ENCODE measurements around the gene ATAT1. TPM values are rescaled to one million over a fixed set of nuclear protein-coding genes. Genes with fewer than 3 reads are reported as not detected.

ATAT1 gene
- total and polyA plus RNA-seq, 4 donors = 5.8 to 12.9 (median 7.0) TPM

DNA sequence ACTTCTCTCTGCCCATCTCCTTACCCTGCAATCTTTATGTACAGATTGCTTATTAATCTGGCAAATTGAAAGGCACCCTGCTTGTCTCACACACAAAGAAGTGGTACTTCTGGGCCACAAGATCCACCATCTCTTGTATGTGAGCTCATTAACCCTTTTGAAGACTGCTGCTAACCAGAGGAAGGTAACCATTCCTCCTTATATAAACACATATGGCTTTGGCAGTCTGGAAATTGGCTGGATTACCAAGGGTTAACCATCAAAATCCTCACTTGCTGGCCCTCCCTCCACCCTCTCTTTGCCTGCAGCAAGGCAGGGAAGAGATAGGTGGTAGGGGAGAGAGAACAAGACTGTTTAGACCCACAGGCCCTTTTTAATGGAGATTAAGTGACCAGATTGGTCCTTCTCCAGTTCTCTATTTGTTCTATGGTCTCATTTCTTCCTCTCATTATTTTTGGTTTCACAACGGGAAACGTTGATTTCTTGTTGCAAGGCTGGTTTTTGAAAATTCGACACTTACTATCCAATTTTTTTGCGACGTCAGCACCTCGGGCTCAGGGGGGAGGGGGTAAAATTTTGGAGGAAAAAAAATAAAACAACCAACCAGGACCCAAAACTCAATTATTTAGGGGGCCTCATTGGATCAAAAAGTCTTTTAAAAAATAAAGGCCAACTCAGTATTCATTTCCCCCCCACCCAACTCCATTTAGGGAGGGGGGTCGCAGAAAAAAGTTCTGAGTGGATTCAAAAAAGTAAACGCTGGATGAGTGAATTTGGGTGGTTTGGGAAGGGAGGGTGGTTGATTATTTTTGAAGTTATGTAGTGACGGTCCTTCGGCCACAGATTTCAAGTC, 10.5 kb upstream of the ATAT1 start:
- Histone ChIP-seq H3K9me3 (ENCODE audit: control insufficient read depth, low read length) (no peaks in the 10 kb centered on the region), H3K27ac (ENCODE audit: low read depth in 1 of 2, low read length in 2 of 2) (peak overlapping the region; percentile 91 to 94), H3K36me3 (ENCODE audit: control insufficient read depth in 1 of 2, insufficient read depth in 2 of 2, low read length in 1 of 2) (peaks cover 0 to 3% of the 10 kb centered on the region in 2 donors), H3K4me1 (ENCODE audit: control insufficient read depth in 1 of 2, insufficient read depth in 2 of 2, low read length in 2 of 2) (peaks cover 2 to 3% of the 10 kb centered on the region in 2 donors), H3K4me3 (ENCODE audit: low read length in 2 of 2) (peak overlapping the region; percentile 97 to 100), H3K27me3 (ENCODE audit: control insufficient read depth in 1 of 2, insufficient read depth in 2 of 2, low read length in 1 of 2) (peaks cover 0 to 2% of the 10 kb centered on the region in 2 donors)
- 0% methylated on average over 10 of the region's 10 CpGs for WGBS, 2 donors
- no peak for DNase-seq
- intact Hi-C loops (cut with DNase I) = loop anchor here (2.0 to 5.0 kb wide), 5 partner anchors 56 to 126 kb away; partner anchors contain the start of genes DHX16 (in 1 of the 2), FLOT1 (in 1 of the 2), GNL1 (in 1 of the 2) and IER3 (in 1 of the 2)
- no peak for ATAC-seq (ENCODE audit: low FRiP score)

- intact Hi-C loops (cut with DNase I) = loop anchor here (2.0 to 5.0 kb wide), 5 partner anchors 55 to 125 kb away; partner anchors contain the start of genes DHX16 (in 1 of the 2), FLOT1 (in 1 of the 2), GNL1 (in 1 of the 2) and IER3 (in 1 of the 2)
- WGBS, 2 donors = 0% methylated on average over 40 of the region's 40 CpGs
- H3K36me3 ChIP-seq (ENCODE audit: control insufficient read depth in 1 of 2, insufficient read depth in 2 of 2, low read length in 1 of 2) = peaks cover 0 to 3% of the 10 kb centered on the region in 2 donors
- H3K4me3 ChIP-seq (ENCODE audit: low read length in 2 of 2) = peak within 1 kb of the TSS; percentile 97 to 100
- peaks cover 0 to 3% of the 10 kb centered on the region in 2 donors for H3K4me1 ChIP-seq (ENCODE audit: control insufficient read depth in 1 of 2, insufficient read depth in 2 of 2, low read length in 2 of 2)
- DNase-seq (peak; percentile 98 to 100), ATAC-seq (ENCODE audit: low FRiP score) (peak; percentile 96)
- peak within 1 kb of the TSS; percentile 91 to 95 for H3K27ac ChIP-seq (ENCODE audit: low read depth in 1 of 2, low read length in 2 of 2)
- H3K27me3 ChIP-seq (ENCODE audit: control insufficient read depth in 1 of 2, insufficient read depth in 2 of 2, low read length in 1 of 2) = peaks cover 0 to 2% of the 10 kb centered on the region in 2 donors
- H3K9me3 ChIP-seq (ENCODE audit: control insufficient read depth, low read length) = no peaks in the 10 kb centered on the region
These were observed 9.7 kb upstream of the ATAT1 start, which contains the start of gene PPP1R10 for GRCh38 chr6:30616811-30617564. Gene PPP1R10, minus strand, starts transcription at chr6:30617243. Its CDS starts 7,299 bp downstream, at chr6:30609944.

DNA sequence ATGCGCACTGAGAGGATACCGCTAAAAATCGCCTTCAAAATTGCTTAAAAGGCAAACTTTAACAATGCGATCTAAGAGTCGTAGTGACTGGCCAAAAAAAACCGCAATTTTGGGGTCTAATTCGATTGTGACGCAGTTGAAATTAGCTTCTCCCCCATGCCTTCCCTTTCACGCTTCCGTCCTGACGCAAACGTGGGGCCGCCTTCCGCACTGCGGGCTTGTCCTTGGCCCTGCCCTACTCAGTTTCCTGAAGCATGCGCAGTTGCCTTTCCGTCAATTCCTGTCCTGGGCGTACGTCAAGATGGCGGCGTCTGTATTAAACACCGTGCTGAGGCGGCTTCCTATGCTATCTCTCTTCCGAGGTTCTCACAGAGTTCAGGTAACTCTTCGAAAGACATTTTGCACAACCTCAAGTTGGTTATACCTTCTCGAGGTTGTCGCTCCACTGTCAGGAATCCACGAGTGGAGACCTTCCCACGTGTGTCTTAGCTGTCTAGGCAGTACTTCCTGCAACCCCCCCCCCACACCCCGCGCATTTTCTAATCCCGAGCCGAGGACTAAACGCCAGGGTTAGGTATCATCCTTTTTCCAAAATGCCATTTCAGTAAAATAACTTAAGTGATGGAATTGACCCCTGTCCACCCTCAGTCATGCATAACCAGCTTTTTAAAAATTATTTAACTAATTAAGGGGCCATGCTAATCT, 9.0 kb upstream of the ATAT1 start, which contains the start of gene MRPS18B:
Gene MRPS18B (plus strand): TSS at position 276 of the 705 bp plus-strand sequence. CDS start 26 bp downstream, at position 302.
- peaks cover 0 to 3% of the 10 kb centered on the region in 2 donors for H3K36me3 ChIP-seq (ENCODE audit: control insufficient read depth in 1 of 2, insufficient read depth in 2 of 2, low read length in 1 of 2)
- peaks cover 0 to 3% of the 10 kb centered on the region in 2 donors for H3K4me1 ChIP-seq (ENCODE audit: control insufficient read depth in 1 of 2, insufficient read depth in 2 of 2, low read length in 2 of 2)
- intact Hi-C loops (cut with DNase I) = loop anchor here (2.0 to 5.0 kb wide), 5 partner anchors 55 to 125 kb away; partner anchors contain the start of genes DHX16 (in 1 of the 2), FLOT1 (in 1 of the 2), GNL1 (in 1 of the 2) and IER3 (in 1 of the 2)
- H3K27me3 ChIP-seq (ENCODE audit: control insufficient read depth in 1 of 2, insufficient read depth in 2 of 2, low read length in 1 of 2) = peaks cover 0 to 2% of the 10 kb centered on the region in 2 donors
- peak; percentile 98 to 99 for DNase-seq
- ATAC-seq (ENCODE audit: low FRiP score) = peak; percentile 94
- no peaks in the 10 kb centered on the region for H3K9me3 ChIP-seq (ENCODE audit: control insufficient read depth, low read length)
- 0 to 1% methylated on average over 34 of the region's 34 CpGs for WGBS, 2 donors
- peak within 1 kb of the TSS; percentile 91 to 95 for H3K27ac ChIP-seq (ENCODE audit: low read depth in 1 of 2, low read length in 2 of 2)
- H3K4me3 ChIP-seq (ENCODE audit: low read length in 2 of 2) = peak within 1 kb of the TSS; percentile 97 to 100

DNA sequence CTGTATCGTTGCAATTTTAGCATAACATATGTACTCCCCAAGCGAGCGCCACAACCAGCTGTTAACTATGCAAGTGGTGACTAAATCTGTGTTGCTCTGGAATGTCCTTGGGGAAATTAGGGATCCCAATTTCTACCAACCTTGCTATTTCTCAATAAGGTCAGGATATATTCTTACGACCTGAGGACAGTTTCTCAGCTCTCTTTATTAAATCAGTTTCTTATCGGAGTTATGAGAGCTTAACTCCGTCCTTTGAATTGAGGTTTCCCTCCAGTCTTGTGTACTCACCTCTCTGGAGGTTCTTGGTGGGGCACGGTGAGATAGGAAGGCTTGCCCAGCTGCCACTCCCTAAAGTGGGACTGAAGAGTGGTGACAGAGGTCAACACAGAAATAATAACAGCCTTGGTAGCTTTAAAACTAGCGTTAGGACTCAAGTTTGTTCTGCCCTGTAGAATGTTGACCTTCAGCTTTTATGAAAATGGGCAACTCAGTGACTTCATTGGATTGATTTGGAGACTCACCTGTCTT, 8.3 kb upstream of the ATAT1 start:
- H3K27me3 ChIP-seq (ENCODE audit: control insufficient read depth in 1 of 2, insufficient read depth in 2 of 2, low read length in 1 of 2) = peaks cover 0 to 2% of the 10 kb centered on the region in 2 donors
- no peaks in the 10 kb centered on the region for H3K9me3 ChIP-seq (ENCODE audit: control insufficient read depth, low read length)
- peak overlapping the region in 1 of 2 donors; percentile 95 for H3K27ac ChIP-seq (ENCODE audit: low read depth in 1 of 2, low read length in 2 of 2)
- peaks cover 0 to 3% of the 10 kb centered on the region in 2 donors for H3K36me3 ChIP-seq (ENCODE audit: control insufficient read depth in 1 of 2, insufficient read depth in 2 of 2, low read length in 1 of 2)
- WGBS, 2 donors = 14 to 18% methylated on average over 8 of the region's 8 CpGs
- peak overlapping the region; percentile 62 to 81 for H3K4me3 ChIP-seq (ENCODE audit: low read length in 2 of 2)
- DNase-seq = peak in 1 of 2 donors; percentile 12
- H3K4me1 ChIP-seq (ENCODE audit: control insufficient read depth in 1 of 2, insufficient read depth in 2 of 2, low read length in 2 of 2) = no peaks in the 10 kb centered on the region
- intact Hi-C loops (cut with DNase I) = loop anchor here (5.0 kb wide), 3 partner anchors 54 to 124 kb away; partner anchors contain the start of genes DHX16 (in 1 of the 2), FLOT1 (in 1 of the 2), GNL1 (in 1 of the 2) and IER3 (in 1 of the 2)
- no peak for ATAC-seq (ENCODE audit: low FRiP score)

DNA sequence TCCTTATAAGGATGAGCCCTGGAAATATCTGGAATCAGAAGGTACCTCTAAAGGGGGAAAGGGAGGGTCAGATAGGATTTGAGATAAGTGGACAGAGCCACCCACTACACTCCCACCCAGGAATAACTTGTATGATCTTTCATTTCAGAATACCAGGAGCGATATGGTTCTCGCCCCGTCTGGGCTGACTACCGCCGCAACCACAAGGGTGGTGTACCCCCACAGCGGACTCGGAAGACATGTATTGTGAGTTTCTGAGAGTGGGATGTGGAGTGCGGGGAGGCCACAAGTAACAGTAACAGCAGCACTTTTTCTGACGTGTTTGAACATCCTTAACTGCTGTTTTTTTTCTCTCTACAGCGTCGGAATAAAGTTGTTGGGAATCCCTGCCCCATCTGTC, 7.1 kb upstream of the ATAT1 start:
- Histone ChIP-seq H3K27ac (ENCODE audit: low read depth in 1 of 2, low read length in 2 of 2) (no peak overlapping the region), H3K36me3 (ENCODE audit: control insufficient read depth in 1 of 2, insufficient read depth in 2 of 2, low read length in 1 of 2) (peaks cover 0 to 3% of the 10 kb centered on the region in 2 donors), H3K9me3 (ENCODE audit: control insufficient read depth, low read length) (no peaks in the 10 kb centered on the region), H3K27me3 (ENCODE audit: control insufficient read depth in 1 of 2, insufficient read depth in 2 of 2, low read length in 1 of 2) (peaks cover 0 to 2% of the 10 kb centered on the region in 2 donors), H3K4me3 (ENCODE audit: low read length in 2 of 2) (no peak overlapping the region), H3K4me1 (ENCODE audit: control insufficient read depth in 1 of 2, insufficient read depth in 2 of 2, low read length in 2 of 2) (no peaks in the 10 kb centered on the region)
- DNase-seq (no peak), ATAC-seq (ENCODE audit: low FRiP score) (no peak)
- intact Hi-C loops (cut with DNase I) = loop anchor here (5.0 kb wide), 3 partner anchors 53 to 123 kb away; partner anchors contain the start of genes DHX16 (in 1 of the 2), FLOT1 (in 1 of the 2), GNL1 (in 1 of the 2) and IER3 (in 1 of the 2)
- 93 to 94% methylated on average over 11 of the region's 11 CpGs for WGBS, 2 donors

DNA sequence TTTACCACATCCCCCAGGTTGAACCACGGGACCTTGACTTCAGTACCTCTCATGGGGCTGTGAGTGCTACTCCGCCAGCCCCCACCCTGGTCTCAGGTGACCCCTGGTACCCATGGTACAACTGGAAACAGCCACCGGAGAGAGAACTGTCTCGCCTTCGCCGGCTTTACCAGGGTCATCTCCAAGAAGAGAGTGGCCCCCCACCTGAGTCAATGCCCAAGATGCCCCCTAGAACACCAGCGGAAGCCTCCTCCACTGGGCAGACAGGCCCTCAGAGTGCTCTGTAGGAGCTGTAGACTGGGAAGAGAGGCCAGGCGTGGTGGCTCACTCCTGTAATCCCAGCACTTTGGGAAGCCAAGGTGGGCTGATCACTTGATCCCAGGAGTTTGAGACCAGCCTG, 1.2 kb upstream of the ATAT1 start:
- H3K4me1 ChIP-seq (ENCODE audit: control insufficient read depth in 1 of 2, insufficient read depth in 2 of 2, low read length in 2 of 2) = no peaks in the 10 kb centered on the region
- H3K9me3 ChIP-seq (ENCODE audit: control insufficient read depth, low read length) = no peaks in the 10 kb centered on the region
- 95% methylated on average over 8 of the region's 8 CpGs for WGBS, 2 donors
- no peak overlapping the region for H3K27ac ChIP-seq (ENCODE audit: low read depth in 1 of 2, low read length in 2 of 2)
- intact Hi-C loops (cut with DNase I) = loop anchor here in 1 of 2 donors (5.0 kb wide), 1 partner anchor 47 kb away; the partner anchor contains the start of gene DHX16
- no peaks in the 10 kb centered on the region for H3K36me3 ChIP-seq (ENCODE audit: control insufficient read depth in 1 of 2, insufficient read depth in 2 of 2, low read length in 1 of 2)
- no peak for ATAC-seq (ENCODE audit: low FRiP score)
- H3K27me3 ChIP-seq (ENCODE audit: control insufficient read depth in 1 of 2, insufficient read depth in 2 of 2, low read length in 1 of 2) = no peaks in the 10 kb centered on the region
- H3K4me3 ChIP-seq (ENCODE audit: low read length in 2 of 2) = no peak overlapping the region
- no peak for DNase-seq

DNA sequence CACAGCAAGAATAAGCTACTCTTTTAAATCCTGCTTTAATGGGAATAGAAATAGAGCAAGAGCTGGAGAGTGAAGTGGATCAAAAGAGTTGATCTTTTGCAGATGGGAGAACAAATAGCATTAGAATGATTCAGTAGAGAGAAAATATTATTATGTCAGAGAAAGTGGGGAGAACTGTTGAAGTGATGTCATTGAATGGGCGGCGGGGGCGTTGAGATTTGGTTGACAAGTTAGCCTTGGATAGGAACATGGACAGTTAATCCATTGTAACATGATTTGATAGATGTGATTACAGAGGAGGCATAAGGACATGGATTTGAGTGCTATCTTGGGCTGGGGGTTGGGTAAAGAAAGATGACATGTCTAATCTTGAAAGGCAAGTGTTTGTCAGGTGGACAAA, 9.2 kb downstream of the ATAT1 start:
- intact Hi-C loops (cut with DNase I) = no loop called here
- no peaks in the 10 kb centered on the region for H3K27me3 ChIP-seq (ENCODE audit: control insufficient read depth in 1 of 2, insufficient read depth in 2 of 2, low read length in 1 of 2)
- H3K9me3 ChIP-seq (ENCODE audit: control insufficient read depth, low read length) = no peaks in the 10 kb centered on the region
- 95 to 96% methylated on average over 3 of the region's 3 CpGs for whole genome bisulfite sequencing, 2 donors
- H3K4me3 ChIP-seq (ENCODE audit: low read length in 2 of 2) = no peak overlapping the region
- ATAC-seq (ENCODE audit: low FRiP score) (no peak), DNase-seq (no peak)
- H3K36me3 ChIP-seq (ENCODE audit: control insufficient read depth in 1 of 2, insufficient read depth in 2 of 2, low read length in 1 of 2) = peaks cover 2 to 5% of the 10 kb centered on the region in 2 donors
- no peak overlapping the region for H3K27ac ChIP-seq (ENCODE audit: low read depth in 1 of 2, low read length in 2 of 2)
- H3K4me1 ChIP-seq (ENCODE audit: control insufficient read depth in 1 of 2, insufficient read depth in 2 of 2, low read length in 2 of 2) = no peaks in the 10 kb centered on the region
